Right lobe of liver (tissue), 6 donors: Measurements from ENCODE around the gene MEPE. TPM values are rescaled to one million over a fixed set of nuclear protein-coding genes. Genes with fewer than 3 reads are reported as not detected.

Source experiments
- ATAC-seq, 4 donors: fragments of 200-7000 bp; cut with Tn5 transposase; one replicate each; pipeline ENCODE4 v1.9.1; 2020; ENCODE audit warnings: mild to moderate bottlenecking in 4 of 4, moderate library complexity in 4 of 4
- DNase-seq, 3 donors: peaks; one replicate each; pipeline ENCODE4 v3.0.0-alpha.2; 2020
- H3K27ac ChIP-seq, 3 donors: fragments of 200-600 bp; one replicate each; pipeline ENCODE4 v1.8.0; 2022
- H3K27me3 ChIP-seq, 2 donors: fragments of 200-600 bp; one replicate each; pipeline ENCODE4 v1.8.0; 2022
- H3K36me3 ChIP-seq, 4 donors: fragments of 200-600 bp; sonication (generic) in 1 of 4; one replicate each; pipeline versions ENCODE4 v1.5.1 to v1.8.0; 2017 to 2022; ENCODE audit warnings: control low read depth in 1 of 4
- H3K4me1 ChIP-seq, 4 donors: fragments of 200-600 bp; sonication (generic) in 1 of 4; one replicate each; pipeline versions ENCODE4 v1.5.1 to v1.8.0; 2017 to 2022; ENCODE audit warnings: control low read depth in 1 of 4
- H3K4me3 ChIP-seq, 3 donors: fragments of 200-600 bp; one replicate each; pipeline ENCODE4 v1.8.0; 2022
- H3K9me3 ChIP-seq, 4 donors: fragments of 200-600 bp; sonication (generic) in 1 of 4; one replicate each; pipeline versions ENCODE4 v1.5.1 to v1.8.0; 2017 to 2022; ENCODE audit warnings: control low read depth in 1 of 4
- CTCF ChIP-seq, 4 donors: fragments of 200-600 bp in 3 of 4; fragments of 450-650 bp in 1 of 4; IDR thresholded peaks; one replicate each; pipeline versions ENCODE4 v1.5.1 to v1.8.0; 2016 to 2022; ENCODE audit warnings: antibody characterized with exemption in 4 of 4, mild to moderate bottlenecking in 2 of 4
- POLR2A ChIP-seq: fragments of 450-650 bp; IDR thresholded peaks from one replicate; pipeline ENCODE4 v1.6.1; 2017; ENCODE audit warnings: antibody characterized with exemption, mild to moderate bottlenecking
- WGBS: methylation state at CpG from one replicate; pipeline ENCODE4 v1.1.6; 2018; ENCODE audit warnings: low coverage, low lambda C conversion rate; ENCODE audit not compliant: insufficient coverage; ENCODE audit errors: missing lambda C conversion rate; 5-methylcytosine and 5-hydroxymethylcytosine counted together
- intact Hi-C, 2 donors: fragments of 100-400 bp; cut with DNase I; formaldehyde crosslinking; loops; one replicate each; pipeline versions ENCODE4 v1.11.2 to v1.14.1; 2022
- total RNA-seq, 6 experiments: library from RNA; depleted of rRNA in 2 of 6; stranded (reverse); fragments of >200 nt in 2 of 6; fragmentation: NEBNext Ultra II Directional in 3 of 6; extraction: Animal tissue kit (Norgen Biotek cat#: 25700) in 3 of 6; gene quantifications; one replicate each; pipeline versions ENCODE4 v1.1.0 to v1.2.4, GENCODE V29; 2016 to 2023
- donor health status: DM: no; HTN: yes; CAD: no.
- donor health status: DM: no; HTN: no; CAD: no.
- donor health status: DM: no; HTN: no; CAD: no.
- donor health status: DM: no; HTN: yes; CAD: no.
- donor health status: DM: no; HTN: yes; CAD: no.

MEPE gene
- total RNA-seq, 6 experiments from 2014 or later, result not detected

GRCh38 chr4:87855559-87855958 lies 22.8 kb downstream of the MEPE start:
- Histone ChIP-seq H3K9me3 (no peaks in the 10 kb centered on the region), H3K4me3 (no peak overlapping the region), H3K36me3 (no peaks in the 10 kb centered on the region), H3K27me3 (no peaks in the 10 kb centered on the region), H3K4me1 (peaks cover 0 to 13% (median 0%) of the 10 kb centered on the region in 4 donors), H3K27ac (no peak overlapping the region)
- WGBS, result 68% methylated on average over 8 of the region's 8 CpGs
- DNase-seq (no peak), ATAC-seq (no peak)
- intact Hi-C loops, result loop anchor here in 1 of 2 donors (10.0 kb wide), 1 partner anchor 109 kb away; no protein-coding TSS in a partner anchor
- TF ChIP-seq CTCF (IDR thresholded peaks at IDR 0.05) (no peak), POLR2A (no peak)

- Histone ChIP-seq H3K27me3 (no peaks in the 10 kb centered on the region), H3K4me3 (no peak overlapping the region), H3K36me3 (no peaks in the 10 kb centered on the region), H3K4me1 (peaks cover 0 to 13% (median 0%) of the 10 kb centered on the region in 4 donors), H3K27ac (no peak overlapping the region), H3K9me3 (no peaks in the 10 kb centered on the region)
- DNase-seq, result no peak
- TF ChIP-seq POLR2A (no peak), CTCF (IDR thresholded peaks at IDR 0.05) (no peak)
- intact Hi-C loops, result loop anchor here in 1 of 2 donors (10.0 kb wide), 1 partner anchor 108 kb away; no protein-coding TSS in a partner anchor
- ATAC-seq, result peak in 1 of 4 donors; percentile 13
- WGBS, result 40% methylated on average over 1 of the region's 1 CpG
Measured at GRCh38 chr4:87856816-87857215, 24.0 kb downstream of the MEPE start.

- Histone ChIP-seq H3K27me3 (no peaks in the 10 kb centered on the region), H3K4me3 (no peak overlapping the region), H3K4me1 (peaks cover 0 to 13% (median 0%) of the 10 kb centered on the region in 4 donors), H3K27ac (no peak overlapping the region), H3K9me3 (no peaks in the 10 kb centered on the region), H3K36me3 (no peaks in the 10 kb centered on the region)
- ATAC-seq (no peak), DNase-seq (no peak)
- intact Hi-C loops, result loop anchor here in 1 of 2 donors (10.0 kb wide), 1 partner anchor 107 kb away; no protein-coding TSS in a partner anchor
- WGBS, result 22% methylated on average over 3 of the region's 5 CpGs
- TF ChIP-seq POLR2A (no peak), CTCF (IDR thresholded peaks at IDR 0.05) (no peak)
Measured at GRCh38 chr4:87857789-87858188, 25.0 kb downstream of the MEPE start.

- TF ChIP-seq POLR2A, result no peak
- TF ChIP-seq CTCF (IDR thresholded peaks at IDR 0.05), result no peak
- intact Hi-C loops, result no loop called here
- 90% methylated on average over 2 of the region's 2 CpGs for WGBS
Measured at GRCh38 chr4:87862236-87862635, 29.5 kb downstream of the MEPE start.

GRCh38 chr4:87863486-87863885 lies 30.7 kb downstream of the MEPE start:
- TF ChIP-seq CTCF (IDR thresholded peaks at IDR 0.05), result no peak
- no peak for TF ChIP-seq POLR2A
- WGBS, result no CpG with 5 or more reads among the region's 23 CpGs
- peaks cover 0 to 17% (median 0%) of the 10 kb centered on the region in 4 donors for H3K4me1 ChIP-seq
- H3K9me3 ChIP-seq, result no peaks in the 10 kb centered on the region
- H3K27me3 ChIP-seq, result no peaks in the 10 kb centered on the region
- no peak for DNase-seq
- no peaks in the 10 kb centered on the region for H3K36me3 ChIP-seq
- intact Hi-C loops, result no loop called here
- ATAC-seq, result no peak
- H3K4me3 ChIP-seq, result no peak overlapping the region
- no peak overlapping the region for H3K27ac ChIP-seq

More at GRCh38 chr4:87862236-87862635, 29.5 kb downstream of the MEPE start:
- ATAC-seq, result no peak
- Histone ChIP-seq H3K4me3 (no peak overlapping the region), H3K9me3 (no peaks in the 10 kb centered on the region), H3K4me1 (peaks cover 0 to 17% (median 0%) of the 10 kb centered on the region in 4 donors), H3K27me3 (no peaks in the 10 kb centered on the region), H3K36me3 (no peaks in the 10 kb centered on the region), H3K27ac (no peak overlapping the region)
- DNase-seq, result no peak
